DMS153 (cell line): ENCODE data around the gene ENKD1.
"Not testable (repeated sequence)": the region's sequence is repeated elsewhere in the genome, so short reads cannot be mapped to it uniquely, and the experiment has no call there.

Experiments
- DNase-seq: peaks from one replicate; lab custom pipeline; 2025; lab: John Stamatoyannopoulos, UW

The ENKD1 gene

GRCh38 chr16:67666559-67667452, at the start of gene ENKD1, which contains the start of gene C16orf86:
Gene ENKD1, minus strand, starts transcription at chr16:67666750. Its CDS starts 308 bp downstream, at chr16:67666442.
Gene C16orf86, plus strand, starts transcription at chr16:67666814. Its CDS starts 157 bp downstream, at chr16:67666971.
- DNase-seq = peak; percentile 65

- DNase-seq = no peak
These were observed 49.5 kb upstream of the ENKD1 start for GRCh38 chr16:67716097-67716496.

- no peak for DNase-seq
These were observed 48.0 kb upstream of the ENKD1 start for GRCh38 chr16:67714522-67714921.

GRCh38 chr16:67713647-67714273, 47.2 kb upstream of the ENKD1 start:
- DNase-seq = no peak

GRCh38 chr16:67710607-67711006, 44.1 kb upstream of the ENKD1 start:
- DNase-seq = no peak

GRCh38 chr16:67709050-67709449, 42.5 kb upstream of the ENKD1 start:
- no peak for DNase-seq

- no peak for DNase-seq
These were observed 41.8 kb upstream of the ENKD1 start for GRCh38 chr16:67708368-67708771.

GRCh38 chr16:67707790-67708189, 41.2 kb upstream of the ENKD1 start:
- DNase-seq = no peak

- DNase-seq = no peak
These were observed 40.7 kb upstream of the ENKD1 start for GRCh38 chr16:67707210-67707609.

- DNase-seq = no peak
These were observed 37.6 kb upstream of the ENKD1 start for GRCh38 chr16:67704110-67704509.

GRCh38 chr16:67703626-67704025, 37.1 kb upstream of the ENKD1 start:
- DNase-seq = no peak

GRCh38 chr16:67702130-67702529, 35.6 kb upstream of the ENKD1 start:
- DNase-seq = no peak

GRCh38 chr16:67701420-67701819, 34.9 kb upstream of the ENKD1 start:
- DNase-seq = no peak

GRCh38 chr16:67699265-67699664, 32.7 kb upstream of the ENKD1 start:
- no peak for DNase-seq

GRCh38 chr16:67697422-67698185, 31.1 kb upstream of the ENKD1 start:
- no peak for DNase-seq

- no peak for DNase-seq
These were observed 28.1 kb upstream of the ENKD1 start for GRCh38 chr16:67694611-67695010.

- not testable (repeated sequence) for DNase-seq
These were observed 27.2 kb upstream of the ENKD1 start for GRCh38 chr16:67693517-67694285.

GRCh38 chr16:67685388-67686112, 19.0 kb upstream of the ENKD1 start:
- no peak for DNase-seq

GRCh38 chr16:67683767-67684166, 17.2 kb upstream of the ENKD1 start:
- no peak for DNase-seq

GRCh38 chr16:67679935-67680897, 13.7 kb upstream of the ENKD1 start:
- no peak for DNase-seq
